IPS-20b (cell line): Measurements from ENCODE around the gene NCKAP5.

ENCODE experiments used
- H3K27ac ChIP-seq: one replicate; pipeline ENCODE4 v1.5.1; 2013; ENCODE audit warnings: low read length
- H3K27me3 ChIP-seq: 2 replicates; pipeline ENCODE4 v1.6.1; 2013; ENCODE audit warnings: mild to moderate bottlenecking, low read length, inconsistent platforms; ENCODE audit not compliant: insufficient read depth
- H3K36me3 ChIP-seq: 2 replicates; pipeline ENCODE4 v1.6.1; 2013; ENCODE audit warnings: low read depth, mild to moderate bottlenecking, inconsistent platforms, low read length, moderate library complexity; ENCODE audit not compliant: insufficient read depth
- H3K4me1 ChIP-seq: 2 replicates; pipeline ENCODE4 v1.6.1; 2013; ENCODE audit warnings: mild to moderate bottlenecking, control low read depth, inconsistent platforms, low read length, moderate library complexity; ENCODE audit not compliant: insufficient read depth
- H3K4me3 ChIP-seq: 2 replicates; pipeline ENCODE4 v1.5.1; 2013; ENCODE audit warnings: mild to moderate bottlenecking, low read length, inconsistent platforms
- H3K9ac ChIP-seq: 2 replicates; pipeline ENCODE4 v1.6.1; 2013; ENCODE audit warnings: low read depth, mild to moderate bottlenecking, inconsistent platforms, low read length, moderate library complexity
- H3K9me3 ChIP-seq: 2 replicates; pipeline ENCODE4 v1.6.1; 2013; ENCODE audit warnings: mild to moderate bottlenecking, low read depth, low read length, inconsistent platforms; ENCODE audit not compliant: insufficient read depth

Gene NCKAP5

DNA sequence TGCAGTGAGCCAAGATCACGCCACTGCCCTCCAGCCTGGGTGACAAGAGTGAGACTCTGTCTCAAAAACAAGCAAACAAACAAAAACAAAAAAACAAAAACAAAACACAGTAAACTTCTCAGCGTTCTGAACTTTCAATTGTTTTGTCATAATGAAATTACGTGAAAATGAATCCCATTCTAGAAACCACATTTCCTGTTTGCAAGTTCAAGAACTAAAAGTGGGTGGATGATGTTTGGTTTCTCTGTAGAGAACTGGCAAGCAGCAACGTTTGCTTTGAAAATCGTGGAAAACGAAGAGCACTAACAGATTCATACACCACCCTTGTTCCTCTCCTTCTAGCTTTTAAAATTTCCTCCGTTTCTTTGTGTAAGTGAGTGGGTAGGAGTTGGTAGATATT lies 672.2 kb downstream of the NCKAP5 start:
- no peaks in the 10 kb centered on the region; the same call in 1 of the 2 replicates for H3K4me1 ChIP-seq
- H3K4me3 ChIP-seq = no peak overlapping the region
- no peaks in the 10 kb centered on the region for H3K27me3 ChIP-seq
- H3K36me3 ChIP-seq = no peaks in the 10 kb centered on the region
- H3K27ac ChIP-seq = no peak overlapping the region
- no peak overlapping the region for H3K9ac ChIP-seq
- H3K9me3 ChIP-seq = no peaks in the 10 kb centered on the region

DNA sequence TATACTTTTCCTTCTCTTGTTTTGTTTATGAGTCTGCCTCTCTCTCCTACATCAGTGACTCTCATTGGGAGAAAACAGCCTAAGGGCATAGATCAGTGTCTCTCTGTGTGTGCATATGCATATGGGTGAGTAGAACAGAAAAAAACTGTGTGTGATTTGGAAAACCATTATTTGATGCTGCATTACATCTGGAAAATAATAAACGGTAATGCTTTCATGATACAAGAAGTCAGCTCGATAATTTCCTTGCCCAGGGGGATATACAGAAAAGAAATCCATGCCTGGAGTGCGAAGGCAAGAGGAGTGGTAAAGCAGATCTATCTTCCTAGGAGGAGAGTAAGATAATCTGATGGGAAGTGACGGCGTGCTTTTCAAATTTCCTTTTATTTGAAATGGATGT lies 676.8 kb downstream of the NCKAP5 start:
- Histone ChIP-seq H3K27me3 (no peaks in the 10 kb centered on the region), H3K4me1 (no peaks in the 10 kb centered on the region; the same call in 1 of the 2 replicates), H3K4me3 (no peak overlapping the region), H3K27ac (no peak overlapping the region), H3K36me3 (no peaks in the 10 kb centered on the region), H3K9ac (no peak overlapping the region), H3K9me3 (no peaks in the 10 kb centered on the region)

GRCh38 chr2:132886574-132886973 lies 681.7 kb downstream of the NCKAP5 start:
- no peaks in the 10 kb centered on the region for H3K27me3 ChIP-seq
- H3K9ac ChIP-seq = no peak overlapping the region
- no peak overlapping the region for H3K4me3 ChIP-seq
- H3K4me1 ChIP-seq = no peaks in the 10 kb centered on the region
- H3K27ac ChIP-seq = no peak overlapping the region
- no peaks in the 10 kb centered on the region for H3K36me3 ChIP-seq
- no peaks in the 10 kb centered on the region for H3K9me3 ChIP-seq

GRCh38 chr2:132884705-132885104 lies 683.6 kb downstream of the NCKAP5 start:
- H3K36me3 ChIP-seq = no peaks in the 10 kb centered on the region
- H3K27me3 ChIP-seq = no peaks in the 10 kb centered on the region
- H3K9ac ChIP-seq = no peak overlapping the region
- no peaks in the 10 kb centered on the region for H3K9me3 ChIP-seq
- H3K4me3 ChIP-seq = no peak overlapping the region
- no peak overlapping the region for H3K27ac ChIP-seq
- no peaks in the 10 kb centered on the region for H3K4me1 ChIP-seq

DNA sequence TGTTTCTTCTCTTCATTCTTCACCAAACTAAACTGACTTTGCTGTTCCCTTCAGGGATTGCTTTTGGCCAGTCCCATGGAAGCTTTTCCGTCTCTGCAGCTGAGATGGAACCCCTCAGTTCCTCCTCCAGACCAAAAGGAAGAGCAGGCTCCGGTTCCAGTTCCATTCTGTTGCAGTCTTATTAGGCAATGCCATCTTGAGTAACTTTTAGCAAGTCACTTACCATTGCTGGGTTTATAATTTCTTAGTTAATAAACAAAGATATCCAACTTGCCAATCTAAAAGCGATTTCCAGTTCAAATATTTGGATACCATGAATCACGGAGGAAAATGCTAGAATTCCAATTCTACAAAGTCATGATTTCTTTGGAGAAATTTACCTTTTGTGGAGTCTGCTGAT lies 684.0 kb downstream of the NCKAP5 start:
- Histone ChIP-seq H3K27me3 (no peaks in the 10 kb centered on the region), H3K36me3 (no peaks in the 10 kb centered on the region), H3K9me3 (no peaks in the 10 kb centered on the region), H3K27ac (no peak overlapping the region), H3K9ac (no peak overlapping the region), H3K4me1 (no peaks in the 10 kb centered on the region), H3K4me3 (no peak overlapping the region)

- H3K4me3 ChIP-seq = no peak overlapping the region
- H3K4me1 ChIP-seq = no peaks in the 10 kb centered on the region
- H3K36me3 ChIP-seq = no peaks in the 10 kb centered on the region
Observed at GRCh38 chr2:132883430-132883829, 684.8 kb downstream of the NCKAP5 start.

GRCh38 chr2:132881546-132881945 lies 686.7 kb downstream of the NCKAP5 start:
- H3K9ac ChIP-seq = no peak overlapping the region
- H3K36me3 ChIP-seq = no peaks in the 10 kb centered on the region
- no peak overlapping the region for H3K4me3 ChIP-seq
- no peaks in the 10 kb centered on the region for H3K27me3 ChIP-seq
- no peaks in the 10 kb centered on the region for H3K4me1 ChIP-seq
- H3K9me3 ChIP-seq = no peaks in the 10 kb centered on the region
- H3K27ac ChIP-seq = no peak overlapping the region

More at GRCh38 chr2:132883430-132883829, 684.8 kb downstream of the NCKAP5 start:
- Histone ChIP-seq H3K27me3 (no peaks in the 10 kb centered on the region), H3K27ac (no peak overlapping the region), H3K9me3 (no peaks in the 10 kb centered on the region), H3K9ac (no peak overlapping the region)

DNA sequence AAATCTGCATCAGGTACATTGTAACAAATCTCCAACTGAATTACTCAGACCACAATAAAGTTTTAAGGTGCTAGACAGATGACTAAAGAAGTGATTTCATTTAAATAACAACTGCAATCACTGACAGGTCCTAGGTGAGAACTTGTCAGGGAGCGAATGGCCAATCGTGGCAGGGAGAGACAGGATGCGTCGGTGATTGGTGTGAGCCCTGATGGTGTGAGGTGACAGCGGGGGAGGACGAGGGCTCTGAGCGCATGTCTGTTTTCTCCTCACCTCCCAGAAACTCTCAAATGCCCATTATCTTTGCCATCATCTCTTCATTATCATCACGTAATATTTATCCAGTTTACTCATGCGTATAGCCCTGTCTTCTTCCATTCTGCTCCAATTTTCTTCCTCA lies 690.3 kb downstream of the NCKAP5 start:
- H3K9ac ChIP-seq = no peak overlapping the region
- no peaks in the 10 kb centered on the region for H3K36me3 ChIP-seq
- H3K4me3 ChIP-seq = no peak overlapping the region
- H3K4me1 ChIP-seq = no peaks in the 10 kb centered on the region
- no peaks in the 10 kb centered on the region for H3K9me3 ChIP-seq
- H3K27me3 ChIP-seq = no peaks in the 10 kb centered on the region
- H3K27ac ChIP-seq = no peak overlapping the region

GRCh38 chr2:132876745-132877391 lies 691.4 kb downstream of the NCKAP5 start:
- H3K27me3 ChIP-seq = no peaks in the 10 kb centered on the region
- no peaks in the 10 kb centered on the region; the same call in 1 of the 2 replicates for H3K4me1 ChIP-seq
- no peaks in the 10 kb centered on the region for H3K36me3 ChIP-seq
- H3K4me3 ChIP-seq = no peak overlapping the region
- no peak overlapping the region for H3K27ac ChIP-seq
- no peaks in the 10 kb centered on the region for H3K9me3 ChIP-seq
- H3K9ac ChIP-seq = no peak overlapping the region

DNA sequence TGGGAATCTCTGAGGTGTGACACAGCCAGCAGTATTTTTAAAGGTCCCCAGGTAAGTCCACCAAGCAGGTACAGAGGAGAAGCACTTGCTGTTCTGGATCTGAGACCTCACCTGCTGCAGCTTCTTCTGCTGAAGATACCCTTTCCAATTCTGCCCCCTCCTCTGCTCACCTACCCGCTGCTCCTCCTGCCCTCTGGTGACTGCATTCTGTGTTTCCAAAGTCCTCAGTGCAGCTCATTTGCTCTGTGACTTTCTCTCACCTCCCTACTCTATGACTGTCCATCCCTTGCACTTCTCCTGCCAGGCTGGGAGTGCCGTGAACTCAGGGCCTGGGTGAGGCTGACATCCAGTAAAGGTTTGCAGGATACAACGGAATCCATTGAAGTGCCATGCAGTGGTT lies 693.1 kb downstream of the NCKAP5 start:
- no peaks in the 10 kb centered on the region for H3K27me3 ChIP-seq
- H3K9ac ChIP-seq = no peak overlapping the region
- no peak overlapping the region for H3K4me3 ChIP-seq
- H3K9me3 ChIP-seq = no peaks in the 10 kb centered on the region
- no peaks in the 10 kb centered on the region for H3K36me3 ChIP-seq
- H3K27ac ChIP-seq = no peak overlapping the region
- H3K4me1 ChIP-seq = no peaks in the 10 kb centered on the region; the same call in 1 of the 2 replicates

GRCh38 chr2:132873738-132874137 lies 694.5 kb downstream of the NCKAP5 start:
- Histone ChIP-seq H3K9me3 (no peaks in the 10 kb centered on the region), H3K4me1 (no peaks in the 10 kb centered on the region; the same call in 1 of the 2 replicates), H3K36me3 (no peaks in the 10 kb centered on the region), H3K27ac (no peak overlapping the region), H3K9ac (no peak overlapping the region), H3K4me3 (no peak overlapping the region), H3K27me3 (no peaks in the 10 kb centered on the region)

DNA sequence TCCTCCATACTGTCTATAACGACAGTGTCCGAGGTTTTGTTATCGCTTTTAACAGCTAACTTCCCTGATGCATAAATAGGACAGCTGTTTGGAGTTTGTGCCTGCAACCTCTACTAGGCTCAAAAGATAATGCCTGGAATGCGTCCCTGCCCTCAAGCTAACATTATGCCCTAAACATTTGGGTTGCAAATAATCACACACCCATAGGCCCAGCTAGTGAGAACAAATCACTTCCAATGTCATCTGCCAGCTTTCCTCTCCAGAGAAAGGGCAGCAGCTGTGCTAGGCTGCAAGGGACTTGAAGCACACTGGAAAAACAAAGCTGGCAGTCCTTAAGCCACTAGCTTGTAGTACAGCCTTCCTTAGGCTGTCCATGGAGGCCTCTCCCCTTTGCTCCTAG lies 696.4 kb downstream of the NCKAP5 start:
- no peaks in the 10 kb centered on the region for H3K9me3 ChIP-seq
- no peak overlapping the region for H3K4me3 ChIP-seq
- no peaks in the 10 kb centered on the region for H3K36me3 ChIP-seq
- no peak overlapping the region for H3K9ac ChIP-seq
- no peaks in the 10 kb centered on the region for H3K27me3 ChIP-seq
- H3K27ac ChIP-seq = no peak overlapping the region
- no peaks in the 10 kb centered on the region; the same call in 1 of the 2 replicates for H3K4me1 ChIP-seq
